Head of caudate nucleus (tissue), 42 donors: Measurements from ENCODE around the gene CAMSAP1.
"Not testable (repeated sequence)": the region's sequence is repeated elsewhere in the genome, so short reads cannot be mapped to it uniquely, and the experiment has no call there.

Source experiments
- DNase-seq, 42 donors: peaks; one replicate each; pipeline versions ENCODE4 v3.0.0 to v3.0.0-alpha.2; 2020 to 2021; ENCODE audit warnings: mixed read lengths in 7 of 42
- intact Hi-C: fragments of 100-400 bp; cut with DNase I; formaldehyde crosslinking; loops from one replicate; pipeline ENCODE4 v1.15.0; 2022

CAMSAP1 gene

GRCh38 chr9:135944444-135945252, 37.3 kb upstream of the CAMSAP1 start:
- DNase-seq: no peak
- intact Hi-C loops: no loop called here

- intact Hi-C loops, DNase-seq: not testable (repeated sequence)
These were observed 36.3 kb upstream of the CAMSAP1 start for GRCh38 chr9:135943604-135944003.

- DNase-seq: no peak
- intact Hi-C loops: no loop called here
These were observed 34.1 kb upstream of the CAMSAP1 start for GRCh38 chr9:135941288-135941995.

GRCh38 chr9:135939351-135940265, 32.3 kb upstream of the CAMSAP1 start:
- intact Hi-C loops: no loop called here

GRCh38 chr9:135937521-135938489, 30.5 kb upstream of the CAMSAP1 start:
- no peak for DNase-seq
- intact Hi-C loops: no loop called here

More at GRCh38 chr9:135939351-135940265, 32.3 kb upstream of the CAMSAP1 start:
- DNase-seq: no peak

- intact Hi-C loops: no loop called here
These were observed 25.8 kb upstream of the CAMSAP1 start for GRCh38 chr9:135933114-135933513.

GRCh38 chr9:135932656-135933055, 25.3 kb upstream of the CAMSAP1 start:
- DNase-seq: no peak
- intact Hi-C loops: no loop called here

More at GRCh38 chr9:135933114-135933513, 25.8 kb upstream of the CAMSAP1 start:
- DNase-seq: no peak

- DNase-seq: no peak
- intact Hi-C loops: no loop called here
These were observed 24.0 kb upstream of the CAMSAP1 start for GRCh38 chr9:135931349-135931820.

GRCh38 chr9:135930446-135931345, 23.4 kb upstream of the CAMSAP1 start:
- intact Hi-C loops: no loop called here
- DNase-seq: no peak

GRCh38 chr9:135929656-135930445, 22.5 kb upstream of the CAMSAP1 start:
- intact Hi-C loops: no loop called here
- DNase-seq: no peak

GRCh38 chr9:135928731-135929655, 21.6 kb upstream of the CAMSAP1 start:
- intact Hi-C loops: no loop called here

GRCh38 chr9:135928074-135928730, 20.9 kb upstream of the CAMSAP1 start:
- intact Hi-C loops: no loop called here
- no peak for DNase-seq

More at GRCh38 chr9:135928731-135929655, 21.6 kb upstream of the CAMSAP1 start:
- no peak for DNase-seq

- intact Hi-C loops: no loop called here
These were observed 20.1 kb upstream of the CAMSAP1 start for GRCh38 chr9:135927195-135928013.

More at GRCh38 chr9:135927195-135928013, 20.1 kb upstream of the CAMSAP1 start:
- no peak for DNase-seq
